Keratinocyte (primary cell): ENCODE results near the gene ZNF354B. TPM values are rescaled to one million over a fixed set of nuclear protein-coding genes. Genes with fewer than 3 reads are reported as not detected.

Experiments used
- DNase-seq: peaks from one replicate; pipeline ENCODE4 v3.0.0-alpha.2; 2011; ENCODE audit warnings: low read depth, missing footprints, low spot score
- FAIRE-seq: peaks from 2 replicates; lab custom pipeline; 2011; peaks lifted over from hg19 to GRCh38; lab: Jason Lieb, UNC
- H2AFZ ChIP-seq: 2 replicates; pipeline ENCODE4 v1.6.0; 2012; ENCODE audit warnings: low read length, control low read depth, inconsistent platforms; ENCODE audit not compliant: control insufficient read depth
- H3K27ac ChIP-seq: 2 replicates; pipeline ENCODE4 v1.5.1; 2011; ENCODE audit warnings: low read length; ENCODE audit not compliant: control insufficient read depth, insufficient read depth
- H3K27me3 ChIP-seq: 3 replicates; pipeline ENCODE4 v1.6.0; 2011; ENCODE audit warnings: low read length; ENCODE audit not compliant: control insufficient read depth, insufficient read depth; ENCODE audit errors: extremely low read depth
- H3K36me3 ChIP-seq, 2 experiments: 2 replicates in 1 of 2; 3 replicates in 1 of 2; pipeline ENCODE4 v1.5.1; 2011; ENCODE audit warnings: low read length in 2 of 2, mild to moderate bottlenecking in 1 of 2; ENCODE audit not compliant: control insufficient read depth in 2 of 2, insufficient read depth in 2 of 2; ENCODE audit errors: extremely low read depth in 1 of 2
- H3K4me1 ChIP-seq: 3 replicates; pipeline ENCODE4 v1.5.1; 2011; ENCODE audit warnings: low read length; ENCODE audit not compliant: control insufficient read depth, insufficient read depth; ENCODE audit errors: extremely low read depth
- H3K4me2 ChIP-seq: 3 replicates; pipeline ENCODE4 v1.6.0; 2011; ENCODE audit warnings: low read depth, low read length; ENCODE audit not compliant: control insufficient read depth, insufficient read depth; ENCODE audit errors: extremely low read depth
- H3K4me3 ChIP-seq, 3 experiments: fragments of 200-600 bp in 1 of 3; sonication (generic) in 1 of 3; 2 replicates in 2 of 3; 3 replicates in 1 of 3; pipeline ENCODE4 v1.5.1; 2011 to 2016; ENCODE audit warnings: low read length in 3 of 3, mild to moderate bottlenecking in 3 of 3, control low read depth in 2 of 3, inconsistent platforms in 1 of 3, low read depth in 1 of 3, mixed read lengths in 1 of 3, mixed run types in 1 of 3, moderate library complexity in 1 of 3; ENCODE audit not compliant: control insufficient read depth in 2 of 3, insufficient read depth in 2 of 3; ENCODE audit errors: extremely low read depth in 1 of 3
- H3K79me2 ChIP-seq: 2 replicates; pipeline ENCODE4 v1.6.0; 2012; ENCODE audit warnings: low read length; ENCODE audit not compliant: control insufficient read depth, insufficient read depth
- H3K9ac ChIP-seq: 3 replicates; pipeline ENCODE4 v1.6.0; 2011; ENCODE audit warnings: low read length; ENCODE audit not compliant: control insufficient read depth, insufficient read depth; ENCODE audit errors: extremely low read depth
- H3K9me1 ChIP-seq: 3 replicates; pipeline ENCODE4 v1.6.0; 2011; ENCODE audit warnings: low read length; ENCODE audit not compliant: control insufficient read depth, insufficient read depth; ENCODE audit errors: extremely low read depth
- H3K9me3 ChIP-seq: 2 replicates; pipeline ENCODE4 v1.5.1; 2012; ENCODE audit warnings: low read depth, low read length; ENCODE audit not compliant: control insufficient read depth
- H4K20me1 ChIP-seq: 3 replicates; pipeline ENCODE4 v1.6.0; 2011; ENCODE audit warnings: low read length; ENCODE audit not compliant: control insufficient read depth, insufficient read depth; ENCODE audit errors: extremely low read depth
- EZH2 ChIP-seq: IDR thresholded peaks from one replicate; pipeline ENCODE4 v1.6.1; 2012; ENCODE audit warnings: inconsistent platforms, mild to moderate bottlenecking, low read length, moderate library complexity
- dilution Hi-C: fragments of 300-500 bp; cut with MboI; formaldehyde crosslinking; loops from one replicate; pipeline ENCODE4 v1.7.0; 2020; ENCODE audit warnings: low sequenced_read_pairs; ENCODE audit not compliant: extremely low pct_ligation_motif_present
- polyA plus RNA-seq, 5 experiments: library from polyadenylated mRNA; depleted of rRNA in 3 of 5; stranded (reverse) in 3 of 5; stranded (forward) in 1 of 5; unstranded in 1 of 5; fragments of >200 nt; gene quantifications; 1 replicate in 1 of 5; 2 replicates in 3 of 5; 3 replicates in 1 of 5; pipeline versions ENCODE4 v1.2.1 to v1.2.3, GENCODE V29; 2011 to 2012; ENCODE audit warnings: missing spikeins in 2 of 5, low read depth in 1 of 5, low replicate concordance in 1 of 5
- TF ChIP-seq, protein P1 (sequence below), 3 experiments: IDR thresholded peaks in 1 of 3; conservative IDR thresholded peaks in 1 of 3; optimal IDR thresholded peaks in 1 of 3; 2 replicates in 2 of 3; 3 replicates in 1 of 3; pipeline versions ENCODE3 to v1.5.1; 2011; ENCODE audit warnings: low read length in 3 of 3, mild to moderate bottlenecking in 3 of 3, moderate library complexity in 2 of 3, control low read depth in 1 of 3, inconsistent platforms in 1 of 3; ENCODE audit not compliant: insufficient read depth in 2 of 3; ENCODE audit errors: extremely low read depth in 1 of 3

The ZNF354B gene
- polyA plus RNA-seq, 1 donor (not counting 4 experiments of a cell fraction or from before 2014, with no cell fraction given): 10.2 TPM

DNA sequence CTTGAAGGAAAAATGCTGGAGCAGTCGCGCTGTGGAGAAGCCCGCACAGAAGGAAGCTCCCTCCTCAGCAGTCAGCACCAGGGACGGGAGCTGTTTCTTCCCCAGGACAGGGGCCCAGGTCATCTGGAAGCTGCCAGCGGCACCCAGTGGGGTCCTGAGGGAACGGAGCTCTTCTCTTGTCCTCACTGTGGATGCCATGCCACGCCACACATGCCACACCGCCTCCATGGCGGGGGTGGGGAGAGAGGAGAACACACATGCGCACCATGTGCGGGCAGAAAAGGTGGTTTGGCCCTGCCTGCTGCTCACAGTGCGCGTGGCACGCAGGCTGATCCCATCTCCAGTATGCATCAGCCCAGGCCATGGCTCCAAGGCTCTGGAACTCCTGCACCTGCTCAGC is 41.7 kb upstream of the ZNF354B start:
- Histone ChIP-seq H3K27ac (no peak overlapping the region), H3K79me2 (no peaks in the 10 kb centered on the region), H3K4me2 (no peak overlapping the region), H3K36me3 (no peaks in the 10 kb centered on the region), H3K4me3 (no peak overlapping the region), H3K9me3 (no peaks in the 10 kb centered on the region), H3K4me1 (no peaks in the 10 kb centered on the region), H3K9ac (no peak overlapping the region), H2AFZ (no peak overlapping the region), H4K20me1 (no peaks in the 10 kb centered on the region), H3K9me1 (no peaks in the 10 kb centered on the region), H3K27me3 (no peaks in the 10 kb centered on the region)
- DNase-seq: no peak
- TF ChIP-seq, protein P1, sequence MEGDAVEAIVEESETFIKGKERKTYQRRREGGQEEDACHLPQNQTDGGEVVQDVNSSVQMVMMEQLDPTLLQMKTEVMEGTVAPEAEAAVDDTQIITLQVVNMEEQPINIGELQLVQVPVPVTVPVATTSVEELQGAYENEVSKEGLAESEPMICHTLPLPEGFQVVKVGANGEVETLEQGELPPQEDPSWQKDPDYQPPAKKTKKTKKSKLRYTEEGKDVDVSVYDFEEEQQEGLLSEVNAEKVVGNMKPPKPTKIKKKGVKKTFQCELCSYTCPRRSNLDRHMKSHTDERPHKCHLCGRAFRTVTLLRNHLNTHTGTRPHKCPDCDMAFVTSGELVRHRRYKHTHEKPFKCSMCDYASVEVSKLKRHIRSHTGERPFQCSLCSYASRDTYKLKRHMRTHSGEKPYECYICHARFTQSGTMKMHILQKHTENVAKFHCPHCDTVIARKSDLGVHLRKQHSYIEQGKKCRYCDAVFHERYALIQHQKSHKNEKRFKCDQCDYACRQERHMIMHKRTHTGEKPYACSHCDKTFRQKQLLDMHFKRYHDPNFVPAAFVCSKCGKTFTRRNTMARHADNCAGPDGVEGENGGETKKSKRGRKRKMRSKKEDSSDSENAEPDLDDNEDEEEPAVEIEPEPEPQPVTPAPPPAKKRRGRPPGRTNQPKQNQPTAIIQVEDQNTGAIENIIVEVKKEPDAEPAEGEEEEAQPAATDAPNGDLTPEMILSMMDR (optimal IDR thresholded peaks at IDR 0.05 in 1 of 3, IDR thresholded peaks at IDR 0.05 in 1 of 3, conservative IDR thresholded peaks at IDR 0.05 in 1 of 3; ENCODE audit: extremely low read depth in 1 of 3, insufficient read depth in 2 of 3, low read length in 3 of 3): no peak
- no peak for TF ChIP-seq EZH2
- dilution Hi-C loops: no loop called here
- no peak for FAIRE-seq

DNA sequence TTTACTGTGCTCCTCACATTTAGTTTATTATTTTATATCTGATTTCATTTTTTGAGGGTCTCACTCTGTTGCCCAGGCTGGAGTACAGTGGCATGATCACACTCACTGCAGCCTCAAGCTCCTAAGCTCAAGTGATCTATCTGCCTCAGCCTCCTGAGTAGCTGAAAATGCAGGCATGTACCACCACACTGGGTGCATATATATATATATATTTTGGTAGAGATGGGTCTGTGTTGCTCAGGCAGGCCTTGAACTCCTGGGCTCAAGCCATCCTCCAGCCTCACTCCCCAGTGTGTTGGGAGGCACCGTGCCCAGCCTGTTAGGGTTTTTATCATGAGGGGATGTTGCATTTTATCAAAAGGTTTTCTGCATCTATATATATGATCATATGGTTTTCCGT is 39.8 kb upstream of the ZNF354B start:
- TF ChIP-seq EZH2: no peak
- TF ChIP-seq, protein P1 (optimal IDR thresholded peaks at IDR 0.05 in 1 of 3, IDR thresholded peaks at IDR 0.05 in 1 of 3, conservative IDR thresholded peaks at IDR 0.05 in 1 of 3; ENCODE audit: extremely low read depth in 1 of 3, insufficient read depth in 2 of 3, low read length in 3 of 3): no peak
- H3K9me3 ChIP-seq: no peaks in the 10 kb centered on the region
- no peak overlapping the region for H3K4me2 ChIP-seq
- no peak for DNase-seq
- H3K4me3 ChIP-seq: no peak overlapping the region
- no peaks in the 10 kb centered on the region for H3K79me2 ChIP-seq
- no peaks in the 10 kb centered on the region for H3K36me3 ChIP-seq
- H4K20me1 ChIP-seq: no peaks in the 10 kb centered on the region
- H3K27me3 ChIP-seq: no peaks in the 10 kb centered on the region
- dilution Hi-C loops: no loop called here
- H3K9me1 ChIP-seq: no peaks in the 10 kb centered on the region
- FAIRE-seq: no peak
- H3K27ac ChIP-seq: no peak overlapping the region
- H2AFZ ChIP-seq: no peak overlapping the region
- H3K9ac ChIP-seq: no peak overlapping the region
- H3K4me1 ChIP-seq: no peaks in the 10 kb centered on the region
